Right lobe of liver (tissue), 4 donors: ENCODE data around the gene TAF11L13.
"Not testable (repeated sequence)": the region's sequence is repeated elsewhere in the genome, so short reads cannot be mapped to it uniquely, and the experiment has no call there.

Source experiments
- CTCF ChIP-seq, 4 donors: fragments of 200-600 bp in 3 of 4; fragments of 450-650 bp in 1 of 4; IDR thresholded peaks; one replicate each; pipeline versions ENCODE4 v1.5.1 to v1.8.0; 2016 to 2022; ENCODE audit warnings: antibody characterized with exemption in 4 of 4, mild to moderate bottlenecking in 2 of 4
- POLR2A ChIP-seq: fragments of 450-650 bp; IDR thresholded peaks from one replicate; pipeline ENCODE4 v1.6.1; 2017; ENCODE audit warnings: antibody characterized with exemption, mild to moderate bottlenecking
- donor health status: DM: no; HTN: no; CAD: no.
- donor health status: DM: no; HTN: no; CAD: no.
- donor health status: DM: no; HTN: yes; CAD: no.

DNA sequence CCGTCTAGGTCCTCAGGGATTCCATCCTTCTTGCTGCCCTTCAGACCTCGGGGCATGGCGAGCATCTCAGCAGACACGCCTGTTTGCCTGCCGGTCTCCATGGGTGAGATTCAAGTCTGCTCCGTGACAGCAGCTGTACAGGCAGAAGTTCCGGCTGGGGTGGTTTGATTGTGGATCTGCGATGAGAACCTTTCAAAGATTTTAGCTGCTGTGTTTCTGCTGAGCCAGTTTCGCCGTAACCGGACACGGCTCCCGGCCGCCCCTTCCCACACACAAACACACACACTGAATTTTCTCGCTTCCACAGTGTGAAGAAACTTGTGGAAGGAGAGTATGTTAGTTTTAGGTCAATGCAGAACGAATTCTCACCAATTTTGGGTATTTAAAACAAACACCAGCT is 41.0 kb upstream of the TAF11L13 start, which contains the start of gene TAF11L8:
- TF ChIP-seq CTCF (IDR thresholded peaks at IDR 0.05); POLR2A: not testable (repeated sequence)
